ENCODE results near the gene ALKBH8. TPM values are rescaled to one million over a fixed set of nuclear protein-coding genes. Genes with fewer than 3 reads are reported as not detected.

ALKBH8 gene
- total and polyA plus RNA-seq, 4 donors: 2.5 to 10.9 (median 5.1) TPM

DNA sequence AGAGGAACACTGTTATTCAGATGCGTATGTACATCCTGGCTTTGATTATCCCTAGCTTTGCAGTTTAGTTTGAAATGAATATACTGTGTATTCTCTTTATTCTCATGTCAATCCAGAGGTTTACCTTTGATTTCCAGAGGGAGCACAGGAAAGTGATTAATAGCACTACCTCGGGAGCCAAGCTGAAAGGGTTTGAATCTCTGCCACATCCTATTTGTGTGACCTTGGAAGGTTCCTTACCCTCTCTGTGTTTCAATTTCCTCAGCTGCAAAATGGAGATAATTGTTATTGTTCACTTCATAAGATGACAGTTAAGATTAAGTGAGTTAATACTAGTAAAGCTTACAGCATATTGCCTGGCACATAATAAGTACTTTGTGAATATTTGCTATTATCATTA, 43.3 kb upstream of the ALKBH8 start:
- ATAC-seq (ENCODE audit: insufficient read depth, low FRiP score): no peak
- 43 to 47% methylated on average over 2 of the region's 2 CpGs for WGBS, 2 donors

DNA sequence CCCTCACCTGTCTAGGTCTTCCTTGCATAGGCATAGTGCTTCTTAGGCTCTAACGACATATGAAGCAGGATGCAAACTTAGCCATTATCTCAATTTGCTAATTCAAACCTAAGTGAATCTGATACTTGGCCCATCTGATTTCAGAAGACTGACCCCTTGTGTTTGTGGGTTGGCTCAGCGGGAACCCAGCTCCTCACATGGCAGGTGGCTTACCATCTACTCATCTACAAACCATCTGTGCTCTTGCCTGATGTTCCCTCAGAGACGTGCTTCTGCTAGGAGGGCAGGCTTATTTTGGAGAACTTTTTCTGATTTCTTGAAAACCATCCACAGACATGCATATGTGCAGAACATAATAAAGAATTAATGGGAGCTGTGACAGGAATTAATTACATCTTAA, 40.6 kb upstream of the ALKBH8 start:
- H3K4me1 ChIP-seq (ENCODE audit: control insufficient read depth in 5 of 5, insufficient read depth in 5 of 5, low read length in 5 of 5): no peaks in the 10 kb centered on the region
- TF ChIP-seq, protein P1, sequence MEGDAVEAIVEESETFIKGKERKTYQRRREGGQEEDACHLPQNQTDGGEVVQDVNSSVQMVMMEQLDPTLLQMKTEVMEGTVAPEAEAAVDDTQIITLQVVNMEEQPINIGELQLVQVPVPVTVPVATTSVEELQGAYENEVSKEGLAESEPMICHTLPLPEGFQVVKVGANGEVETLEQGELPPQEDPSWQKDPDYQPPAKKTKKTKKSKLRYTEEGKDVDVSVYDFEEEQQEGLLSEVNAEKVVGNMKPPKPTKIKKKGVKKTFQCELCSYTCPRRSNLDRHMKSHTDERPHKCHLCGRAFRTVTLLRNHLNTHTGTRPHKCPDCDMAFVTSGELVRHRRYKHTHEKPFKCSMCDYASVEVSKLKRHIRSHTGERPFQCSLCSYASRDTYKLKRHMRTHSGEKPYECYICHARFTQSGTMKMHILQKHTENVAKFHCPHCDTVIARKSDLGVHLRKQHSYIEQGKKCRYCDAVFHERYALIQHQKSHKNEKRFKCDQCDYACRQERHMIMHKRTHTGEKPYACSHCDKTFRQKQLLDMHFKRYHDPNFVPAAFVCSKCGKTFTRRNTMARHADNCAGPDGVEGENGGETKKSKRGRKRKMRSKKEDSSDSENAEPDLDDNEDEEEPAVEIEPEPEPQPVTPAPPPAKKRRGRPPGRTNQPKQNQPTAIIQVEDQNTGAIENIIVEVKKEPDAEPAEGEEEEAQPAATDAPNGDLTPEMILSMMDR (IDR thresholded peaks at IDR 0.05; ENCODE audit: control extremely low read depth, extremely low read depth): no peak
- no peak overlapping the region for H3K27ac ChIP-seq (ENCODE audit: low read depth in 1 of 2, low read length in 1 of 2)
- WGBS, 2 donors: 87 to 88% methylated on average over 3 of the region's 3 CpGs
- H3K9me3 ChIP-seq (ENCODE audit: control insufficient read depth in 4 of 4, insufficient read depth in 3 of 4, low read length in 3 of 4): no peaks in the 10 kb centered on the region
- no peak overlapping the region for H3K9ac ChIP-seq (ENCODE audit: insufficient read depth in 1 of 2, low read length in 2 of 2)
- no peak overlapping the region for H3K4me3 ChIP-seq
- no peak for ATAC-seq (ENCODE audit: insufficient read depth, low FRiP score)
- H3K36me3 ChIP-seq (ENCODE audit: control insufficient read depth in 4 of 4, insufficient read depth in 4 of 4, low read length in 4 of 4): no peaks in the 10 kb centered on the region
- DNase-seq: no peak
- H3K27me3 ChIP-seq (ENCODE audit: control insufficient read depth in 3 of 3, insufficient read depth in 3 of 3, low read length in 2 of 3): peaks cover 0 to 6% (median 3%) of the 10 kb centered on the region in 3 donors

More for the DNA sequence above, 43.3 kb upstream of the ALKBH8 start:
- TF ChIP-seq, protein P1 (IDR thresholded peaks at IDR 0.05; ENCODE audit: control extremely low read depth, extremely low read depth): no peak
- Histone ChIP-seq H3K9me3 (ENCODE audit: control insufficient read depth in 4 of 4, insufficient read depth in 3 of 4, low read length in 3 of 4) (no peaks in the 10 kb centered on the region), H3K4me1 (ENCODE audit: control insufficient read depth in 5 of 5, insufficient read depth in 5 of 5, low read length in 5 of 5) (no peaks in the 10 kb centered on the region), H3K36me3 (ENCODE audit: control insufficient read depth in 4 of 4, insufficient read depth in 4 of 4, low read length in 4 of 4) (no peaks in the 10 kb centered on the region), H3K27me3 (ENCODE audit: control insufficient read depth in 3 of 3, insufficient read depth in 3 of 3, low read length in 2 of 3) (peaks cover 0 to 6% (median 3%) of the 10 kb centered on the region in 3 donors), H3K4me3 (no peak overlapping the region), H3K9ac (ENCODE audit: insufficient read depth in 1 of 2, low read length in 2 of 2) (no peak overlapping the region), H3K27ac (ENCODE audit: low read depth in 1 of 2, low read length in 1 of 2) (no peak overlapping the region)
- no peak for DNase-seq

DNA sequence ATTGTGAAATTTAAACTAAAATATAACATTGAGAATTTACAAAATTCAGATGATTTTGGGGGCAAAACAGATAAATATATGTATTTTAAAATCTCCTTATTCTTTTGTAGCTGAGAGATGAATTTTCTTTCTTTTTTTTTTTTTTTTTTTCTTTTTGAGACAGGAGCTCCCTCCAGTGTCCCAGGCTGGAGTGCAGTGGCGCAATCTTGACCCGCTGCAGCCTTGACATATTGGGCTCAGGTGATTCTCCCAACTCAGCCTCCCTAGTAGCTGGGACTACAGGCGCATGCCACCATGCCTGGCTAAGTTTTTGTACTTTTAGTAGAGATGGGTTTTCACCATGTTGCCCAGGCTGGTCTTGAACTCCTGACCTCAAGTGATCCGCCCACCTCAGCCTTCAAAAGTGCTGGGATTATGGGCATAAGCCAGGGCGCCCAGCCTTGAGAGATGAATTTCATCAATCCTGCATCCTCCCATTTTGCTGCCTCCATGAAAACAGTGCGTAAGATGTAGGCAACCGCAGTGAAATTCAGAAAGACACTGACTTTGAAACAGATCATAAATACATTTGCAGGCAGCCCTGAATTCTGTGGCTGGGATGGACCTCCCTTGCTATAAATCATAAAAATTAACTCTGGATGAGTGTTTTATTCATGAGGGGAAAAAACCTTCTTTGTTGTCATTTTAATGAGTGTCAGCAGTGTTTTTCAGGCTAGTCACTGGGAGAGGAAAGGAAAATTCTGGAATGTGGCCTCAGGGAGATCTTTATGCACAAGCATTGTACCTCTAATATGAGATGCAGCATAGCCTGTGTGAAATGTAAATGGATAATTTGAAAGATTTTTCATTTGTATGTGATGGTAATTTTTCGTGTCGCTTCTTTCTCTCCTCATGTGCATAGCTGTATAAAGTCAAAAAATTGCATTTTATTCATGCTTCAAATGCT, 39.8 kb upstream of the ALKBH8 start:
- Histone ChIP-seq H3K9me3 (ENCODE audit: control insufficient read depth in 4 of 4, insufficient read depth in 3 of 4, low read length in 3 of 4) (no peaks in the 10 kb centered on the region), H3K27me3 (ENCODE audit: control insufficient read depth in 3 of 3, insufficient read depth in 3 of 3, low read length in 2 of 3) (peaks cover 0 to 6% (median 3%) of the 10 kb centered on the region in 3 donors), H3K9ac (ENCODE audit: insufficient read depth in 1 of 2, low read length in 2 of 2) (no peak overlapping the region), H3K4me1 (ENCODE audit: control insufficient read depth in 5 of 5, insufficient read depth in 5 of 5, low read length in 5 of 5) (no peaks in the 10 kb centered on the region), H3K27ac (ENCODE audit: low read depth in 1 of 2, low read length in 1 of 2) (no peak overlapping the region), H3K4me3 (no peak overlapping the region), H3K36me3 (ENCODE audit: control insufficient read depth in 4 of 4, insufficient read depth in 4 of 4, low read length in 4 of 4) (no peaks in the 10 kb centered on the region)
- TF ChIP-seq, protein P1 (IDR thresholded peaks at IDR 0.05; ENCODE audit: control extremely low read depth, extremely low read depth): no peak
- DNase-seq (no peak), ATAC-seq (ENCODE audit: insufficient read depth, low FRiP score) (no peak)
- WGBS, 2 donors: 95% methylated on average over 9 of the region's 9 CpGs
